Ishikawa (cell line): ENCODE data around the gene PDE6B.

Source experiments
- CEBPB ChIP-seq: IDR thresholded peaks from 2 replicates; pipeline ENCODE4 v1.6.1; 2012
- EGR1 ChIP-seq: IDR thresholded peaks from 2 replicates; pipeline ENCODE4 v1.6.1; 2012
- EP300 ChIP-seq: IDR thresholded peaks from 2 replicates; pipeline ENCODE4 v1.6.1; 2012; ENCODE audit warnings: borderline replicate concordance
- FOXM1 ChIP-seq: IDR thresholded peaks from 2 replicates; pipeline ENCODE4 v1.6.1; 2012; ENCODE audit warnings: low read depth, borderline replicate concordance
- NFIC ChIP-seq: IDR thresholded peaks from 2 replicates; pipeline ENCODE4 v1.6.1; 2012
- RAD21 ChIP-seq: IDR thresholded peaks from 2 replicates; pipeline ENCODE4 v1.6.1; 2012; ENCODE audit warnings: low read depth
- TAF1 ChIP-seq: IDR thresholded peaks from 2 replicates; pipeline ENCODE4 v1.6.1; 2012; ENCODE audit warnings: low read depth, mild to moderate bottlenecking
- TCF12 ChIP-seq: IDR thresholded peaks from 2 replicates; pipeline ENCODE4 v1.6.1; 2012; ENCODE audit warnings: low read depth
- YY1 ChIP-seq: IDR thresholded peaks from 2 replicates; pipeline ENCODE4 v1.6.1; 2012; ENCODE audit warnings: low read depth
- ZBTB7A ChIP-seq: IDR thresholded peaks from 2 replicates; pipeline ENCODE4 v1.6.1; 2012; ENCODE audit warnings: low read depth
- TF ChIP-seq, protein P1 (sequence below): IDR thresholded peaks from 2 replicates; pipeline ENCODE4 v1.6.1; 2012; ENCODE audit warnings: low read depth, mild to moderate bottlenecking
- TF ChIP-seq, protein P2 (sequence below): IDR thresholded peaks from 2 replicates; pipeline ENCODE4 v1.6.1; 2012
- TF ChIP-seq, protein P3 (sequence below): IDR thresholded peaks from 2 replicates; pipeline ENCODE4 v1.6.1; 2012

DNA sequence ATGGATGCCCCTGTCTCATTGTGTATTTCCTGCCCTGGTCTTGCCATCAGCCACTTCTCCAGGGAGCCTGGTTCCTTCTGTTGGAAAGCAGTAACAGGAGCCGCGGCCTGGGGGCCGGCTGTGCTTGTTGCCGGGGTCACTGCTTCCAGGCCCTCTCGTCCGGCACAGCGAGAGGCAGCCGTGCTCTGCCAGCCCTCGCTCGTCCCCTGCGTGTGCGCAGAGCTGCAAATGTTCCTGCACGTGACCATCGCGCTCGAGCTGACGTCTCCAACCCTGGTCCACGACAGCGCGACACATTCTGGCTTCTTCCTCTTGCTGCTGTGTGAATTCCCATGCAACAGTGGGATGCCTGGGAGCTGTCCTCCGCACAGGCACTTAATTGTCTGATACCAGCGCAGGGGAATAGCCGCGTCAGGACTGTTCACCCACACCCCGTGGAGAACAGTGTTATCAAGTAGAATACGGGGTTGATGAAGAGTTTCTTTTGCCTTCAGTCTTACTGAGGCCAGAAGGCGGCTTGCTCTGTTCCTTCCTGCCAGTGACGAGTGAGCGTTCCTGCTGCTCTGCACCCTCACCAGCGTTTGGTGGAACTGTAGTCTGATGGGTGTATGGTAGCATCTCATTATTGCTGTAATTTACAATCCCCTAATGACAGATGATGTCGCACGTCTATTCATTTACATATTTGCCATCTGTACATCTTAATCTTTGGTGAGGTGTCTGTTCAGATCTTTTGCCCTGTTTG is 12.3 kb downstream of the PDE6B start:
- TF ChIP-seq, protein P1, sequence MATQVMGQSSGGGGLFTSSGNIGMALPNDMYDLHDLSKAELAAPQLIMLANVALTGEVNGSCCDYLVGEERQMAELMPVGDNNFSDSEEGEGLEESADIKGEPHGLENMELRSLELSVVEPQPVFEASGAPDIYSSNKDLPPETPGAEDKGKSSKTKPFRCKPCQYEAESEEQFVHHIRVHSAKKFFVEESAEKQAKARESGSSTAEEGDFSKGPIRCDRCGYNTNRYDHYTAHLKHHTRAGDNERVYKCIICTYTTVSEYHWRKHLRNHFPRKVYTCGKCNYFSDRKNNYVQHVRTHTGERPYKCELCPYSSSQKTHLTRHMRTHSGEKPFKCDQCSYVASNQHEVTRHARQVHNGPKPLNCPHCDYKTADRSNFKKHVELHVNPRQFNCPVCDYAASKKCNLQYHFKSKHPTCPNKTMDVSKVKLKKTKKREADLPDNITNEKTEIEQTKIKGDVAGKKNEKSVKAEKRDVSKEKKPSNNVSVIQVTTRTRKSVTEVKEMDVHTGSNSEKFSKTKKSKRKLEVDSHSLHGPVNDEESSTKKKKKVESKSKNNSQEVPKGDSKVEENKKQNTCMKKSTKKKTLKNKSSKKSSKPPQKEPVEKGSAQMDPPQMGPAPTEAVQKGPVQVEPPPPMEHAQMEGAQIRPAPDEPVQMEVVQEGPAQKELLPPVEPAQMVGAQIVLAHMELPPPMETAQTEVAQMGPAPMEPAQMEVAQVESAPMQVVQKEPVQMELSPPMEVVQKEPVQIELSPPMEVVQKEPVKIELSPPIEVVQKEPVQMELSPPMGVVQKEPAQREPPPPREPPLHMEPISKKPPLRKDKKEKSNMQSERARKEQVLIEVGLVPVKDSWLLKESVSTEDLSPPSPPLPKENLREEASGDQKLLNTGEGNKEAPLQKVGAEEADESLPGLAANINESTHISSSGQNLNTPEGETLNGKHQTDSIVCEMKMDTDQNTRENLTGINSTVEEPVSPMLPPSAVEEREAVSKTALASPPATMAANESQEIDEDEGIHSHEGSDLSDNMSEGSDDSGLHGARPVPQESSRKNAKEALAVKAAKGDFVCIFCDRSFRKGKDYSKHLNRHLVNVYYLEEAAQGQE = no peak
- TF ChIP-seq CEBPB (no peak), YY1 (no peak), TCF12 (no peak), RAD21 (no peak), EGR1 (no peak), EP300 (no peak), TAF1 (no peak), NFIC (no peak), ZBTB7A (no peak), FOXM1 (no peak)
- TF ChIP-seq, protein P2, sequence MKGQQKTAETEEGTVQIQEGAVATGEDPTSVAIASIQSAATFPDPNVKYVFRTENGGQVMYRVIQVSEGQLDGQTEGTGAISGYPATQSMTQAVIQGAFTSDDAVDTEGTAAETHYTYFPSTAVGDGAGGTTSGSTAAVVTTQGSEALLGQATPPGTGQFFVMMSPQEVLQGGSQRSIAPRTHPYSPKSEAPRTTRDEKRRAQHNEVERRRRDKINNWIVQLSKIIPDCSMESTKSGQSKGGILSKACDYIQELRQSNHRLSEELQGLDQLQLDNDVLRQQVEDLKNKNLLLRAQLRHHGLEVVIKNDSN = no peak
- TF ChIP-seq, protein P3, sequence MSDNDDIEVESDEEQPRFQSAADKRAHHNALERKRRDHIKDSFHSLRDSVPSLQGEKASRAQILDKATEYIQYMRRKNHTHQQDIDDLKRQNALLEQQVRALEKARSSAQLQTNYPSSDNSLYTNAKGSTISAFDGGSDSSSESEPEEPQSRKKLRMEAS = no peak
